Body of pancreas (tissue), 4 donors: ENCODE measurements around the gene RASEF. TPM values are rescaled to one million over a fixed set of nuclear protein-coding genes. Genes with fewer than 3 reads are reported as not detected.

Source experiments
- ATAC-seq: fragments of 150-250 bp; one replicate; pipeline ENCODE4 v1.9.1; 2016
- DNase-seq, 4 donors: peaks; one replicate each; pipeline ENCODE4 v3.0.0-alpha.2; 2019
- H3K27ac ChIP-seq, 4 donors: fragments of 200-600 bp; sonication (generic); 1 replicate in 3 of 4; 2 replicates in 1 of 4; pipeline versions ENCODE4 v1.5.1 to v1.6.1; 2016 to 2019; ENCODE audit warnings: mild to moderate bottlenecking in 1 of 4, mixed read lengths in 1 of 4, moderate library complexity in 1 of 4
- H3K27me3 ChIP-seq, 2 donors: fragments of 200-600 bp; sonication (generic); one replicate each; pipeline ENCODE4 v1.6.0; 2016; ENCODE audit warnings: mild to moderate bottlenecking in 1 of 2
- H3K36me3 ChIP-seq, 2 donors: fragments of 200-600 bp; sonication (generic); replicated peaks in 1 of 2; 2 replicates each; pipeline ENCODE4 v1.5.1; 2016; ENCODE audit warnings: low read depth in 2 of 2; ENCODE audit not compliant: insufficient read depth in 1 of 2
- H3K4me1 ChIP-seq: fragments of 200-600 bp; sonication (generic); one replicate; pipeline ENCODE4 v1.6.0; 2016
- H3K4me3 ChIP-seq, 2 donors: fragments of 200-600 bp; sonication (generic); 1 replicate in 1 of 2; 2 replicates in 1 of 2; pipeline ENCODE4 v1.5.1; 2016 to 2019
- H3K9me3 ChIP-seq, 3 donors: fragments of 200-600 bp; sonication (generic); 1 replicate in 2 of 3; 2 replicates in 1 of 3; pipeline ENCODE4 v1.5.1; 2016
- POLR2A ChIP-seq, 3 donors: fragments of 450-650 bp; IDR thresholded peaks; one replicate each; pipeline ENCODE4 v1.6.1; 2016; ENCODE audit warnings: antibody characterized with exemption in 3 of 3, mild to moderate bottlenecking in 2 of 3
- WGBS, 2 donors: methylation state at CpG; one replicate each; pipeline ENCODE4 v1.1.5; 2017; 5-methylcytosine and 5-hydroxymethylcytosine counted together
- intact Hi-C: fragments of 100-400 bp; cut with DNase I; formaldehyde crosslinking; loops from one replicate; pipeline ENCODE4 v1.15.1; 2023
- total RNA-seq, 2 donors: library from RNA; depleted of rRNA; stranded (reverse); fragments of >200 nt; gene quantifications; one replicate each; pipeline ENCODE4 v1.1.0, GENCODE V29; 2016
- TF ChIP-seq, protein P1 (sequence below), 7 experiments: fragments of 450-650 bp in 4 of 7; fragments of 200-600 bp in 3 of 7; sonication (generic) in 3 of 7; IDR thresholded peaks; one replicate each; pipeline ENCODE4 v1.5.1; 2016 to 2019; ENCODE audit warnings: antibody characterized with exemption in 7 of 7

The RASEF gene
- total RNA-seq, 2 donors from 2014 or later, result 49.5 to 59.7 TPM

DNA sequence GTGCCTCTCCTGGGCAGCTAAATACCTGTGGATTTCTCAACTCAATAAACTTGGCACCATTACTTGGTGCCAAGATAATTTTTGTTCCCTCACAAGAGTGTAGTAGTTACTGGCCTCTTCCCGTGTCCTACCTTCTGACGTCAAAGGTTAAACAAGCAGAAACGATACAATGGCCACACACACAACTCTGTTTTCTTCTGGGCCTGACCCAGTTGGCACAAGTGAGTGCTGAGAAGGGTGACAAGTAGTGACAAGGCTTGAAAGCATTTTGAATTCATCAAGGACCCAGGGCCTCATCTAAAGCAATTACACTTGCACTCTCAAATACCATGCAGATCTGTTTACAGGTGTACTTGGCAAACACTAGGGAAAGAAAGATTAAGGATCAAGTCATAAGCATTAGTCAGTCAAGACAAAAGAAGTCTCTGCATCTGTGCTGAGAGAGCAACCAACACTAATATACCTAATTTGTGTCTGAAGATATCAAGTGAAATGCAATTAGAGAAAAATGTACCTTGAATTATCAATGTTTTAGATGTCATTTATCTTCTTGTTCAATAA is 30.8 kb downstream of the RASEF start:
- H3K4me3 ChIP-seq, result no peak overlapping the region
- DNase-seq, result peak; percentile 33 to 81 (median 54)
- H3K9me3 ChIP-seq, result no peaks in the 10 kb centered on the region
- 14 to 20% methylated on average over 3 of the region's 3 CpGs for WGBS, 2 donors
- peak; percentile 80 for ATAC-seq
- peaks cover 0 to 1% of the 10 kb centered on the region in 2 donors for H3K36me3 ChIP-seq
- no peaks in the 10 kb centered on the region for H3K27me3 ChIP-seq
- peak overlapping the region in 2 of 4 donors; percentile 38 to 41 for H3K27ac ChIP-seq
- TF ChIP-seq, protein P1, sequence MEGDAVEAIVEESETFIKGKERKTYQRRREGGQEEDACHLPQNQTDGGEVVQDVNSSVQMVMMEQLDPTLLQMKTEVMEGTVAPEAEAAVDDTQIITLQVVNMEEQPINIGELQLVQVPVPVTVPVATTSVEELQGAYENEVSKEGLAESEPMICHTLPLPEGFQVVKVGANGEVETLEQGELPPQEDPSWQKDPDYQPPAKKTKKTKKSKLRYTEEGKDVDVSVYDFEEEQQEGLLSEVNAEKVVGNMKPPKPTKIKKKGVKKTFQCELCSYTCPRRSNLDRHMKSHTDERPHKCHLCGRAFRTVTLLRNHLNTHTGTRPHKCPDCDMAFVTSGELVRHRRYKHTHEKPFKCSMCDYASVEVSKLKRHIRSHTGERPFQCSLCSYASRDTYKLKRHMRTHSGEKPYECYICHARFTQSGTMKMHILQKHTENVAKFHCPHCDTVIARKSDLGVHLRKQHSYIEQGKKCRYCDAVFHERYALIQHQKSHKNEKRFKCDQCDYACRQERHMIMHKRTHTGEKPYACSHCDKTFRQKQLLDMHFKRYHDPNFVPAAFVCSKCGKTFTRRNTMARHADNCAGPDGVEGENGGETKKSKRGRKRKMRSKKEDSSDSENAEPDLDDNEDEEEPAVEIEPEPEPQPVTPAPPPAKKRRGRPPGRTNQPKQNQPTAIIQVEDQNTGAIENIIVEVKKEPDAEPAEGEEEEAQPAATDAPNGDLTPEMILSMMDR (IDR thresholded peaks at IDR 0.05), result no peak
- TF ChIP-seq POLR2A (IDR thresholded peaks at IDR 0.05), result no peak
- peaks cover 48% of the 10 kb centered on the region for H3K4me1 ChIP-seq
- intact Hi-C loops, result no loop called here

DNA sequence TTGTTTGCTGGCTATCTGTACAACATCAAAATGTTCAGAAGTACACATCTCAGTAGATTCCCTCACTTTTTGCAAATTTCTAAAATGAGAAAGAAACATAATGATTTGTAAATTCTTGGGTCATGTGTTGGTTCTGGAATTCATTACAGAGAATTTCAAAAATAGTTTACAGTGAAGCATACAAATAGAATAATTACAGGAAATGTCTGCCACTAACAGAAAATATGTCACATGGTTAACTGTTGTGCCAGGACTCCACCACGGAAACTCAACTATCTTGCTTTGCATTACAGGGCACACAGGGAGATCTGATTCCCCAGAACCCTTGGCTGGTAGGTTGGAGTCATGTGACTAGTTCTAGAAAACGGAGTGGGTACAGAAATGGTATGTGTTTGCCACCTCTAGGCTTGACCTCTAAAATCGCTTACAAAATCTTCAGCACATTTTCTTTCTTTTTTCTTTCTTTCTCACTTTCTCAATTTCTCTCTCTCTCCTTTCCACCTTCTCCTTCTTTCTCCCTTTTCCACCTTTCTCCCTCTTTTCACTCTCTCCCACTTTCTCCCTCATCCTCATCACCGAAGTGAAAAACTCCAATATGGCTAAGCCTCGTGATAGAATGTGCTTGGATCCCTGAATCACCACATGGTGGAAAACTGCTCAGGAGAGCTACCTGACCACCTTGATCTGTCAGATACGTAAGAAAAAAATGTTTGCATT is 32.4 kb downstream of the RASEF start:
- Histone ChIP-seq H3K27me3 (no peaks in the 10 kb centered on the region), H3K9me3 (no peaks in the 10 kb centered on the region), H3K27ac (no peak overlapping the region), H3K4me1 (peaks cover 48% of the 10 kb centered on the region), H3K36me3 (no peaks in the 10 kb centered on the region), H3K4me3 (no peak overlapping the region)
- TF ChIP-seq, protein P1 (IDR thresholded peaks at IDR 0.05), result no peak
- TF ChIP-seq POLR2A (IDR thresholded peaks at IDR 0.05), result no peak
- DNase-seq, result no peak
- WGBS, 2 donors, result 73 to 74% methylated on average over 6 of the region's 6 CpGs
- ATAC-seq, result no peak
- intact Hi-C loops, result no loop called here

DNA sequence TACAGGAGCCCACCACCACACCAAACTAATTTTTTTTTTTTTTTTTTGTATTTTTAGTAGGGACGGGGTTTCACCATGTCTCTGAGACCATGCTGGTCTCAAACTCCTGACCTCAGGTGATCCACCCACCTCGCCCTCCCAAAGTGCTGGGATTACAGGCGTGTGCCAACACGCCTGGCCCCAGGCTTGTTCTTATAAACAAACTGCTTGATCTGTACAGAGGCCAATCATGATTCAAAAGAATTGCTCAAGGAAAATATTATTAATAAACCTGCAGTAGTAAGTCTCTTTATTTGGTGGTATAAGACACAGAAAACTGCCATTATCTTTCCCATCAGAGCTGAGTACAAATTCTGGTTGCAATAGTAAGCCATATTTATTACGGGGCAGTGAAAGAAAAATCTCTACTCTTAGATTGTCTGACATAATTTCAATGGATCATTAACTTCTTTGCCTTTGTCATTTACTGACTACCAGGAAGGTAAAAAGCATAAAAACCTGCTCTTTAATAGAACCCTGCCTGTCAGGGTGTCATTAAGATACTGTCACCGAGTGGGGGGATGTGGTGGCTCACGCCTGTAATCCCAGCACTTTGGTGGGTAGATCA is 33.3 kb downstream of the RASEF start:
- TF ChIP-seq POLR2A (IDR thresholded peaks at IDR 0.05), result no peak
- TF ChIP-seq, protein P1 (IDR thresholded peaks at IDR 0.05), result no peak
- no peaks in the 10 kb centered on the region for H3K27me3 ChIP-seq
- H3K4me1 ChIP-seq, result peaks cover 40% of the 10 kb centered on the region
- H3K9me3 ChIP-seq, result no peaks in the 10 kb centered on the region
- ATAC-seq, result no peak
- WGBS, 2 donors, result 85 to 88% methylated on average over 7 of the region's 7 CpGs
- H3K4me3 ChIP-seq, result no peak overlapping the region
- no peak overlapping the region for H3K27ac ChIP-seq
- intact Hi-C loops, result no loop called here
- H3K36me3 ChIP-seq, result no peaks in the 10 kb centered on the region
- no peak for DNase-seq

DNA sequence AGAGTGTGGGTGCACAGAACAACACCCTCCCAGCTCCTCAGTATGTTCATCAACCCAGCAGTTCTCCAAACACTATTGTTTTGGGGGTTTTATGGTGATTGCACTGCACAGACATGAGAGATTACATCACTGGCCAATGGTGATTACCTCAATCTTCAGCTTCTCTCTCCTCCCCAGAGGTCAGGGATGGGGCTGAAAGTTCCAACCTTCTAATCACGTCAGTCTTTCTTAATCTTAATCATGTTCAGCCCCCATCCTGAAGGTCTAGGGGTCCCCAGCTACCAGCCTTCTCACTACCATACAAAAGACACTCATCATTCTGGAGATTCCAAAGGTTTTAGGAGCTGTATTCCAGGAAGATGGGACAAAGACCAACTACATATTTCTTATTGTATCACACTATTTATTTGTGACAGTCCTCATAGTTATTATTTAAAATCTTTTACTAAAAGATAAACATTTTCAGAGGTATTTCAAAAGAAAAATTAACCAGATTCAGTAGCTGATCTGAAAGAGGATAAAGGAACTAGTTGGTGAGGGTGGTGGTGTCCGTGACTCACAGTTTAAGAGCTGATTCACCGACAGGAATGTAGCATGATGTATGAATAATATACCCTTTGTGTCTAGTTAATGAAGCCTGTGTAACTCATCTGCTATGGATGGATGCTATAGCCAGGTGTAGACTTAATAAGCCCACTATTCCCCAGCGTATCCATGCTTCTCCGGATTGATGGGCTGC is 35.6 kb downstream of the RASEF start:
- TF ChIP-seq, protein P1 (IDR thresholded peaks at IDR 0.05), result no peak
- TF ChIP-seq POLR2A (IDR thresholded peaks at IDR 0.05), result no peak
- no peak for DNase-seq
- Histone ChIP-seq H3K9me3 (no peaks in the 10 kb centered on the region), H3K36me3 (no peaks in the 10 kb centered on the region), H3K27me3 (no peaks in the 10 kb centered on the region), H3K4me1 (peaks cover 26% of the 10 kb centered on the region), H3K4me3 (no peak overlapping the region), H3K27ac (no peak overlapping the region)
- intact Hi-C loops, result no loop called here
- no peak for ATAC-seq
- 85 to 97% methylated on average over 5 of the region's 5 CpGs for whole genome bisulfite sequencing, 2 donors
